ENCODE measurements around the gene ARSK.
A peak's percentile ranks its signal among the peaks of the same experiment; 100 is the strongest.

The ARSK gene, protein sequence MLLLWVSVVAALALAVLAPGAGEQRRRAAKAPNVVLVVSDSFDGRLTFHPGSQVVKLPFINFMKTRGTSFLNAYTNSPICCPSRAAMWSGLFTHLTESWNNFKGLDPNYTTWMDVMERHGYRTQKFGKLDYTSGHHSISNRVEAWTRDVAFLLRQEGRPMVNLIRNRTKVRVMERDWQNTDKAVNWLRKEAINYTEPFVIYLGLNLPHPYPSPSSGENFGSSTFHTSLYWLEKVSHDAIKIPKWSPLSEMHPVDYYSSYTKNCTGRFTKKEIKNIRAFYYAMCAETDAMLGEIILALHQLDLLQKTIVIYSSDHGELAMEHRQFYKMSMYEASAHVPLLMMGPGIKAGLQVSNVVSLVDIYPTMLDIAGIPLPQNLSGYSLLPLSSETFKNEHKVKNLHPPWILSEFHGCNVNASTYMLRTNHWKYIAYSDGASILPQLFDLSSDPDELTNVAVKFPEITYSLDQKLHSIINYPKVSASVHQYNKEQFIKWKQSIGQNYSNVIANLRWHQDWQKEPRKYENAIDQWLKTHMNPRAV

DNA sequence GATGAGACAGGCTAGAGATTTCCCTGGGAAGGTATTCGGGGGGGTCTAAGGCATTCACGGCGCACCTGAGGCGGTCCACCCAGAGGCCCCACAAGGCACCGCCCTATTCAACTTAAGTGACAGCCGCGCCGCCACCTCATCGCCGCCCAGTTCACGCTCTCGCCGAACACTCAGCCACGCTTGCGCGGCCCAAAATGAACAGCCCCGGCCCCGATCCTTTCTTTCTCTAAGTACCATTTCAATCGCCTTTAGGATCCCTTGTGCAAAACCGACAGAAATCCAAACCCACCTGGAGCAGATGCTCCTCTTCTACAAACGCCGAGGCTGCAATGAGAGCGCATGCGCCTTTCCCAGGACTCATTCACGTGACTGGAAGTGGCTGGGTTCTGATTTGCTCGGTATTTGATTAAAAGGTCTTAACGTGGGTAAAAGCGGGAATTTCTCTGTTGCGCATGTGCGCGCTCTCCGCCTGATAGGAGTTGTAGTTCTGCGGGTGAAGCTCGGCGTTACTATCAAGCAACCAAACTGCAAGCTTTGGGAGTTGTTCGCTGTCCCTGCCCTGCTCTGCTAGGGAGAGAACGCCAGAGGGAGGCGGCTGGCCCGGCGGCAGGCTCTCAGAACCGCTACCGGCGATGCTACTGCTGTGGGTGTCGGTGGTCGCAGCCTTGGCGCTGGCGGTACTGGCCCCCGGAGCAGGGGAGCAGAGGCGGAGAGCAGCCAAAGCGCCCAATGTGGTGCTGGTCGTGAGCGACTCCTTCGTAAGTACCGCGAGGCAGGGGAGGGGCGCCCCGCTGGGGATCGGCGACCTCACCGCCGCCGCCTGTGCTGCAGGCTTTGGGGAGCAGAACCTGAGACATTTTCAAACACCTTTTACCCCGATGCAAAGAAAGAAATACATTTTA is at the start of gene ARSK, which contains the start of gene SKIC3:
Gene ARSK (plus strand): TSS at position 455 of the 902 bp plus-strand sequence. CDS start 178 bp downstream, at position 633.
Gene SKIC3 (minus strand): TSS at position 331 of the 902 bp plus-strand sequence. CDS start 7,827 bp downstream, outside the sequence.
- TF ChIP-seq, protein P1, sequence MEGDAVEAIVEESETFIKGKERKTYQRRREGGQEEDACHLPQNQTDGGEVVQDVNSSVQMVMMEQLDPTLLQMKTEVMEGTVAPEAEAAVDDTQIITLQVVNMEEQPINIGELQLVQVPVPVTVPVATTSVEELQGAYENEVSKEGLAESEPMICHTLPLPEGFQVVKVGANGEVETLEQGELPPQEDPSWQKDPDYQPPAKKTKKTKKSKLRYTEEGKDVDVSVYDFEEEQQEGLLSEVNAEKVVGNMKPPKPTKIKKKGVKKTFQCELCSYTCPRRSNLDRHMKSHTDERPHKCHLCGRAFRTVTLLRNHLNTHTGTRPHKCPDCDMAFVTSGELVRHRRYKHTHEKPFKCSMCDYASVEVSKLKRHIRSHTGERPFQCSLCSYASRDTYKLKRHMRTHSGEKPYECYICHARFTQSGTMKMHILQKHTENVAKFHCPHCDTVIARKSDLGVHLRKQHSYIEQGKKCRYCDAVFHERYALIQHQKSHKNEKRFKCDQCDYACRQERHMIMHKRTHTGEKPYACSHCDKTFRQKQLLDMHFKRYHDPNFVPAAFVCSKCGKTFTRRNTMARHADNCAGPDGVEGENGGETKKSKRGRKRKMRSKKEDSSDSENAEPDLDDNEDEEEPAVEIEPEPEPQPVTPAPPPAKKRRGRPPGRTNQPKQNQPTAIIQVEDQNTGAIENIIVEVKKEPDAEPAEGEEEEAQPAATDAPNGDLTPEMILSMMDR (IDR thresholded peaks at IDR 0.05; ENCODE audit: control extremely low read depth, extremely low read depth, low read depth, missing control alignments) = peak; percentile 11
- peak; percentile 91 for DNase-seq (ENCODE audit: extremely low spot score)
- CTCF ChIA-PET = interaction anchor here (0.9 to 1.1 kb wide), 3 partner anchors 9 to 292 kb away, joined by 3 read pairs; no protein-coding TSS in a partner anchor
- POLR2A ChIA-PET = interaction anchor here (0.6 to 1.0 kb wide), 2 partner anchors 67 to 224 kb away, joined by 4 read pairs; no protein-coding TSS in a partner anchor

DNA sequence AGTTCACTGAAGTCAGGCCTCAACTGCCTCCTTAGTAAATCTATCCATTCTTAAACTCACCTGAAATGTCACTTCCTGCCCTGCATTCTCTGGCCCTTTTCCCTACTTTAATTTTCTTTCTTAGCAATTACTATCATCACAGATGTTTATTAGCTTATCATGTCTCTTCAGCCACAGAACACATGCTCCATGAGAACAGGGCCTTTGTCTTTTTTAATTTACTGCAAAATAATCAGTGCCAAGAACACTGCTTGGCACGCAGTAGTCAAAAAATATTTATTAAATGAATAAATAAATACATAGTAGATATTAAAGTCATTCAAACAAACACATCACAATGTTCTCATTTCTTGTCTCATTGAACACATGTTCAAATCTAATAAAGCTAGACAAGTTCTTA is 46.4 kb upstream of the ARSK start:
- no peak for DNase-seq (ENCODE audit: extremely low spot score)
- ChIA-PET CTCF (no interaction called here), POLR2A (no interaction called here)
- TF ChIP-seq, protein P1 (IDR thresholded peaks at IDR 0.05; ENCODE audit: control extremely low read depth, extremely low read depth, low read depth, missing control alignments) = no peak

DNA sequence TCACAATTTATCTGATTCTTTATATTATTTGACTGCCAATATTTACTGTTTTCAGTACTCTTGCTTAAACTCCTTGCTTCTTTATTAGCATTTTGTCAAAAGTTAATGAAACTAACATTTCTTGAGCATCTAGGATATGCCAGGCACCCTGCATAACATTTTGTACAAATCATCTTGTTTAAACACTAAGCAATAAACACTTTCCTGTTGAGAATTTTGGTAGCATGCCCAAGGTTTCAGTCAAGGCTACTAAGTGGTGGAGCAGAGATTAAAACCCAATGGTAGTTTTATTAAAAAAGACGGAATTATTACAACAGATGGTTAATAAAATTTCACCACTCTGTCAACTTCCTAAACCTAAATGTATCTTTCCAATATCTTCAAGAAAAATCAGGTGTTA is 43.3 kb upstream of the ARSK start:
- TF ChIP-seq, protein P1 (IDR thresholded peaks at IDR 0.05; ENCODE audit: control extremely low read depth, extremely low read depth, low read depth, missing control alignments) = no peak
- ChIA-PET POLR2A (no interaction called here), CTCF (interaction anchor here (0.7 kb wide), 1 partner anchor 14 kb away, joined by 3 read pairs; no protein-coding TSS in a partner anchor)
- no peak for DNase-seq (ENCODE audit: extremely low spot score)

DNA sequence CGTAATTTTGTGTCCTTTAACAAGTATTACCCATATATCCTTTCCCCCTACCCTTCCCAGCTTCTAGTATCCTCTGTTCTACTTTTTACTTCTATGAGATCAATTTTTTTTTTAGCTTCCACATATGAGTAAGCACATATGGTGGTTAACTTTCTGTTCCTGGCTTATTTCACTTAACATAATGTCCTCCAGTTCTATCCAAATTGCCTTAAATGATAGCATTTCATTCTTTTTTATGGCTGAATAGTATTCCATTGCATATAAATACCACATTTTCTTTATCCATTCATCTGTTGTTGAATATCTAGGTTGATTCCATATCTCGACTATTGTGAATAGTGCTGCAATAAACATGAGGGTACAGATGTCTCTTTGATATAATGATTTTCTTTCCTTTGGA is 36.5 kb upstream of the ARSK start:
- TF ChIP-seq, protein P1 (IDR thresholded peaks at IDR 0.05; ENCODE audit: control extremely low read depth, extremely low read depth, low read depth, missing control alignments) = no peak
- CTCF ChIA-PET = interaction anchor here (0.8 to 1.8 kb wide), 3 partner anchors 13 to 14 kb away, joined by 3 to 6 read pairs (median 3); no protein-coding TSS in a partner anchor
- no peak for DNase-seq (ENCODE audit: extremely low spot score)
- POLR2A ChIA-PET = no interaction called here

DNA sequence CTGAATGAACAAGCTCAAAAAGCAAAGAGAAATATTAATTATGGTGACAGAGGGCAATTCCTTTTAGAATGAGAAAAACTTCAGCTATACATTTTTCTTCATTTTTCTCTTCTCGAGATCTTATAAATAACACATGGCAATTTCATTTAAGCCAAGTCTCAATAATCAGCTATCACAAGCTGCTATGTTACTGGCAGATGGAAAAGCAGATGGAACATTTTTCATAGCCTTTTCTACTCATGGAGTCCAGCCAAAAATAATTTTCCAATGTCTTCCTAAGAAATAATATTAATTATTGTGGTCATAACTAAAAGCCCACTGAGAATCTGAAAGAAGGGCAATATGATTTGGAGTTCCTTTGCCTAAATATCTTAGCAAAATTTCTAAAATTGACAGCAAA is 35.8 kb upstream of the ARSK start:
- POLR2A ChIA-PET = no interaction called here
- DNase-seq (ENCODE audit: extremely low spot score) = no peak
- CTCF ChIA-PET = no interaction called here
- TF ChIP-seq, protein P1 (IDR thresholded peaks at IDR 0.05; ENCODE audit: control extremely low read depth, extremely low read depth, low read depth, missing control alignments) = no peak

DNA sequence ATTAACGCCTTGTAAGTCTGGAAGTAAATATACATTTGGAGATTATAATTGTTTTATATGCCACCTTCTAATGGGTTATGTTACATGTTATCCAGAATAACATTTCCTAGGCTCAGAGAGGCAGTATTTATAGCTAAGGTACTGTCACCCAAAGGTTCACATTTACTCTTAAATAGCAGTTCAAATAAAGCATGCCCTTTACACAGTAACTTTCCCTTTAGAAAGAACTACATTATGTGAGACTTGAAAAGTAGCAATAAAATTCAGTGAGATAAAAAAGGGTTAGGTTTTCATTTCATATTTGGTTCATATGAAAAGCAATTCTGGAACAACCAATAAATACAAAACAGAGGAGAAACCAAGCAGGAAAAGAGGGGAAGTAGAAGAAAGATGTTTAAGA is 35.2 kb upstream of the ARSK start:
- POLR2A ChIA-PET = no interaction called here
- CTCF ChIA-PET = no interaction called here
- TF ChIP-seq, protein P1 (IDR thresholded peaks at IDR 0.05; ENCODE audit: control extremely low read depth, extremely low read depth, low read depth, missing control alignments) = no peak
- no peak for DNase-seq (ENCODE audit: extremely low spot score)

Data from GM10248 (cell line).